Dermis blood vessel endothelial cell (primary cell): ENCODE measurements around the gene PLXNA4. TPM values are rescaled to one million over a fixed set of nuclear protein-coding genes. Genes with fewer than 3 reads are reported as not detected.

Experiments
- DNase-seq: peaks from one replicate; pipeline ENCODE4 v3.0.0; 2010
- total RNA-seq: library from RNA; depleted of rRNA; stranded (reverse); fragments of >200 nt; gene quantifications from 2 replicates; pipeline ENCODE4 v1.2.3, GENCODE V29; 2014

PLXNA4 gene
- total RNA-seq, 1 donor from 2014 or later = 1.5 TPM

GRCh38 chr7:132527467-132528410 is 48.5 kb downstream of the PLXNA4 start:
- no peak for DNase-seq

- no peak for DNase-seq
These were observed 50.0 kb downstream of the PLXNA4 start for GRCh38 chr7:132526111-132526740.

- DNase-seq = no peak
These were observed 54.8 kb downstream of the PLXNA4 start for GRCh38 chr7:132521423-132521822.

- DNase-seq = no peak
These were observed 55.5 kb downstream of the PLXNA4 start for GRCh38 chr7:132520591-132521280.

- no peak for DNase-seq
These were observed 56.3 kb downstream of the PLXNA4 start for GRCh38 chr7:132519936-132520335.

GRCh38 chr7:132518839-132519173 is 57.5 kb downstream of the PLXNA4 start:
- DNase-seq = no peak

- peak; percentile 53 for DNase-seq
These were observed 58.0 kb downstream of the PLXNA4 start for GRCh38 chr7:132518102-132518838.

GRCh38 chr7:132516042-132516840 is 60.0 kb downstream of the PLXNA4 start:
- DNase-seq = peak; percentile 51

GRCh38 chr7:132515181-132515580 is 61.1 kb downstream of the PLXNA4 start:
- DNase-seq = no peak

- no peak for DNase-seq
These were observed 61.8 kb downstream of the PLXNA4 start for GRCh38 chr7:132514430-132514829.

- no peak for DNase-seq
These were observed 64.3 kb downstream of the PLXNA4 start for GRCh38 chr7:132511921-132512320.

GRCh38 chr7:132511387-132511786 is 64.9 kb downstream of the PLXNA4 start:
- no peak for DNase-seq

- no peak for DNase-seq
These were observed 66.6 kb downstream of the PLXNA4 start for GRCh38 chr7:132509643-132510042.

GRCh38 chr7:132508724-132509353 is 67.4 kb downstream of the PLXNA4 start:
- DNase-seq = no peak

GRCh38 chr7:132504852-132505251 is 71.4 kb downstream of the PLXNA4 start:
- DNase-seq = no peak

- no peak for DNase-seq
These were observed 72.2 kb downstream of the PLXNA4 start for GRCh38 chr7:132504071-132504470.

GRCh38 chr7:132503415-132503814 is 72.9 kb downstream of the PLXNA4 start:
- DNase-seq = no peak

GRCh38 chr7:132501956-132502355 is 74.3 kb downstream of the PLXNA4 start:
- DNase-seq = peak; percentile 97

GRCh38 chr7:132500727-132501440 is 75.4 kb downstream of the PLXNA4 start:
- DNase-seq = peak; percentile 93

GRCh38 chr7:132499487-132499886 is 76.8 kb downstream of the PLXNA4 start:
- no peak for DNase-seq

- no peak for DNase-seq
These were observed 77.2 kb downstream of the PLXNA4 start for GRCh38 chr7:132499065-132499464.
